ENCODE measurements around the gene MIOX. TPM values are rescaled to one million over a fixed set of nuclear protein-coding genes. Genes with fewer than 3 reads are reported as not detected.

Gene MIOX
- total RNA-seq, 1 donor from 2014 or later: not detected

DNA sequence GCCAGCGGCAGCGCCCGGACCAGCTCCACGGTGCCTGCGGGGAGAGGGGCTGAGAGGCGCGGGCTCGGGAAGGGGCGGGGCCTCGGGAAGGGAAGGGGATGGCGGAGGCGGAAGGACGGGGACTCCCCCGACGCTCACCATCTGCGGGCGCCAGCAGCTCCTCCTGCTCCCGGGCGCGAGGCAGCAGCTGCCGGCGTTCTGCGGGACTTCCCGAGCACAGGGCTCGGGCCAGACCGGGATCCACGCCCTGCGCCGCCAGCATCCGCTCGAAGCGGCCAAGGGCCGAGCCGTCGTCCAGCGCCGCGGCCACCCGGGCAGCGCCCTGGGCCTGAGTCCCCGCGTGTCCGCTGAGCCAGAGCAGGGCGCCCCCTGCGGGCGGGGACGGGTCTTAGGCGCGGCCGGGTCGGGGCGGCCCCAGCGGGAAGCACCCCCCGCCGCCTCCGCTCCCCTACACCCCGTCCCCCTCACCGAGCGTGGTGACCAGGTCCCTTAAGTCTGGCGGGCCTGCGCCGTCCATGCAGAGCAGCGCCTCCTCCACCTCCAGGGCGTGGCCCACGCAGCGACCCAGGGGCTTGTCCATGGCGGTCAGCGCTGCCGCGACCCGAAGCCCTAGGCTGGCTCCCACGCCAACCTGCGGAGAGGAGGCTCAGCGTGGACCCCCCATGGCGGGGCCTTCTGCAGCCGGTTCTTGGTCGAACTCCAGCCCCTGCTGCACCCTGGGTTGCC lies 39.6 kb downstream of the MIOX start:
- Mint-ChIP-seq H3K4me1 (ENCODE audit: unreplicated experiment) (peaks cover 6% of the 10 kb centered on the region), H3K27ac (ENCODE audit: unreplicated experiment) (no peak overlapping the region), H3K9me3 (ENCODE audit: unreplicated experiment) (no peaks in the 10 kb centered on the region), H3K36me3 (ENCODE audit: low read depth, unreplicated experiment) (peaks cover 5% of the 10 kb centered on the region), H3K27me3 (ENCODE audit: unreplicated experiment) (peaks cover 35% of the 10 kb centered on the region), H3K4me3 (ENCODE audit: unreplicated experiment) (peak overlapping the region; percentile 83)
- DNase-seq (ENCODE audit: low spot score): peak; percentile 68
- TF ChIP-seq, protein P1, sequence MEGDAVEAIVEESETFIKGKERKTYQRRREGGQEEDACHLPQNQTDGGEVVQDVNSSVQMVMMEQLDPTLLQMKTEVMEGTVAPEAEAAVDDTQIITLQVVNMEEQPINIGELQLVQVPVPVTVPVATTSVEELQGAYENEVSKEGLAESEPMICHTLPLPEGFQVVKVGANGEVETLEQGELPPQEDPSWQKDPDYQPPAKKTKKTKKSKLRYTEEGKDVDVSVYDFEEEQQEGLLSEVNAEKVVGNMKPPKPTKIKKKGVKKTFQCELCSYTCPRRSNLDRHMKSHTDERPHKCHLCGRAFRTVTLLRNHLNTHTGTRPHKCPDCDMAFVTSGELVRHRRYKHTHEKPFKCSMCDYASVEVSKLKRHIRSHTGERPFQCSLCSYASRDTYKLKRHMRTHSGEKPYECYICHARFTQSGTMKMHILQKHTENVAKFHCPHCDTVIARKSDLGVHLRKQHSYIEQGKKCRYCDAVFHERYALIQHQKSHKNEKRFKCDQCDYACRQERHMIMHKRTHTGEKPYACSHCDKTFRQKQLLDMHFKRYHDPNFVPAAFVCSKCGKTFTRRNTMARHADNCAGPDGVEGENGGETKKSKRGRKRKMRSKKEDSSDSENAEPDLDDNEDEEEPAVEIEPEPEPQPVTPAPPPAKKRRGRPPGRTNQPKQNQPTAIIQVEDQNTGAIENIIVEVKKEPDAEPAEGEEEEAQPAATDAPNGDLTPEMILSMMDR (IDR thresholded peaks at IDR 0.05; ENCODE audit: unreplicated experiment): peak; percentile 56

DNA sequence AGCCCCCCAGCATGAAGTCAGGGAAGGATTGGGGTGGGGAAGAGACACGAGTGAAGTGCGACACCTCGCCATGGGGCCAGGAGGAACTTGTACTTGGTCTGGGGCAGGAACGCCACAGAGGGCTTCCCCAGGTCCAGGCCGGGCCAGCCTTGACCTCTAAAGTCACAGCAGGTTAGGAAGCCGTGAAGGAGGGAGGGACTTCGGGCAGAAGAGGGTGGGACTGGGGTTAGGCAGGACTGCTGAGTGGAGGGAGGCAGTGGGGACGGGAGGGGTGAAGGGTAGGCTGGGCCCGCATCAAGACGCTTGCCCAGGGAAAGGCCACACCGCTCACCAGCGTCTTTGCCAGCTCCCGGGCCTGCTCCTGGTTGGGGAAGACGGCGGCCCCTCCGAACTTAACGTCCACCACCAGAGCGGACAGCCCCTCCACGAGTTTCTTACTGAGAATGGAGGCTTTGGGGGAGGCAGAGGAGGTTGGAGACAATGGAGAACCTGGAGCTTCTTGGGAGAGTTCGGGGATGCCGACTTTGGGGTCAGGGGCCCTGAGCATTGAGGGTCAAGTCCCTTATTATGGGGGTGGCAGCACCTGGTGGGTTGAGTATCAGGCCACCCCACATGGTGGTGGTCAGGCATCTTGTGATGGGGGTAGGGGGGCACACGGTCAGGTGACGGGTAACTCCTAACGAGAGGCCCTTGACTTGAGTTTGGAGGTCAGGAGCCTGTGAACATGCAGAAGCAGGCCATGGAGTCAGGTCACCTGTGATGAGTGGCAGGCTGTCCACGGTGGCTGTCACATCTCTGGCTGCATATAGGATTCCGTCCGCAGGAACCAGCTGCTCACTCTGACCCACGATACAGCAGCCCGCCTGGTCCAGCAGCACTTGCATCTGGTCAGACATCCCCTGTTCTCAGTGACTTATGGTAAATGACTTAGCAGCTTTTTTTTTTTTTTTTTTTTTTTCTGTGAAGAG lies 40.5 kb downstream of the MIOX start:
- peaks cover 35% of the 10 kb centered on the region for H3K27me3 Mint-ChIP-seq (ENCODE audit: unreplicated experiment)
- H3K4me3 Mint-ChIP-seq (ENCODE audit: unreplicated experiment): peak overlapping the region; percentile 83
- no peak for DNase-seq (ENCODE audit: low spot score)
- TF ChIP-seq, protein P1 (IDR thresholded peaks at IDR 0.05; ENCODE audit: unreplicated experiment): no peak
- peaks cover 5% of the 10 kb centered on the region for H3K36me3 Mint-ChIP-seq (ENCODE audit: low read depth, unreplicated experiment)
- H3K9me3 Mint-ChIP-seq (ENCODE audit: unreplicated experiment): no peaks in the 10 kb centered on the region
- peak overlapping the region; percentile 67 for H3K27ac Mint-ChIP-seq (ENCODE audit: unreplicated experiment)
- peaks cover 6% of the 10 kb centered on the region for H3K4me1 Mint-ChIP-seq (ENCODE audit: unreplicated experiment)

DNA sequence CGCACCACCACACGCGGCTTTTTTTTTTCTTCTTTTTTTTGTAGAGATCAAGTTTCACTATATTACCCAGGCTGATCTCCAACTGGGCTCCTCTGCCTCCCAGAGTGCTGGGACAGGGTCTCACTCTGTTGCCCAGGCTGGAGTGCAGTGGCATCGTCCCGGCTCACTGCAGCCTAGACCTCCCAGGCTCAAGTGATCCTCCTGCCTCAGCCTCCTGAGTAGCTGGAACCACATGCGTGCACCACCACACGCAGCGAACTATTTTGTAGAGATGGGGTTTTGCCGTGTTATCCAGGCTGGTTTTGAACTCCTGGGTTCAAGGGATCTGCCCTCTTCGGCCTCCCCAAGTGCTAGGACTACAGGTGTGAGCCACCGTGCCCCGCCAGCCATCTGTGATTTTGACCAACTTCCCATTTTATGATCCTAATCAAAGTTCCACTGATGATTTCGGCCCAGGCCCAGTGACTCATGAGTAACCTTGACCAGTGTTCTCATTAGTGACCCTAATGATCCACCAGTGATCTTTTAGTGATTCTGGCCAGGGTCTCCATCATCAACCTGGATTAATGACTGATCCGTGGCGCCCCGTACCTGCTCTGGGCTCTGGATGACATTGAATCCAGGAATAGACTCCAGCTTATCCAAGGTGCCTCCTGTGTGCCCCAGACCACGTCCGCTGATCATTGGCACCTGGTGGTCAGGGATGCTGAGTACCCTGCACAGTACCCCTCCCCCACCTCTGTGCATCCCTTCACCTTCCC lies 41.4 kb downstream of the MIOX start:
- Mint-ChIP-seq H3K36me3 (ENCODE audit: low read depth, unreplicated experiment) (peaks cover 5% of the 10 kb centered on the region), H3K27me3 (ENCODE audit: unreplicated experiment) (peaks cover 37% of the 10 kb centered on the region), H3K4me1 (ENCODE audit: unreplicated experiment) (peaks cover 12% of the 10 kb centered on the region), H3K4me3 (ENCODE audit: unreplicated experiment) (peak overlapping the region; percentile 83), H3K27ac (ENCODE audit: unreplicated experiment) (no peak overlapping the region), H3K9me3 (ENCODE audit: unreplicated experiment) (no peaks in the 10 kb centered on the region)
- TF ChIP-seq, protein P1 (IDR thresholded peaks at IDR 0.05; ENCODE audit: unreplicated experiment): no peak
- DNase-seq (ENCODE audit: low spot score): no peak

DNA sequence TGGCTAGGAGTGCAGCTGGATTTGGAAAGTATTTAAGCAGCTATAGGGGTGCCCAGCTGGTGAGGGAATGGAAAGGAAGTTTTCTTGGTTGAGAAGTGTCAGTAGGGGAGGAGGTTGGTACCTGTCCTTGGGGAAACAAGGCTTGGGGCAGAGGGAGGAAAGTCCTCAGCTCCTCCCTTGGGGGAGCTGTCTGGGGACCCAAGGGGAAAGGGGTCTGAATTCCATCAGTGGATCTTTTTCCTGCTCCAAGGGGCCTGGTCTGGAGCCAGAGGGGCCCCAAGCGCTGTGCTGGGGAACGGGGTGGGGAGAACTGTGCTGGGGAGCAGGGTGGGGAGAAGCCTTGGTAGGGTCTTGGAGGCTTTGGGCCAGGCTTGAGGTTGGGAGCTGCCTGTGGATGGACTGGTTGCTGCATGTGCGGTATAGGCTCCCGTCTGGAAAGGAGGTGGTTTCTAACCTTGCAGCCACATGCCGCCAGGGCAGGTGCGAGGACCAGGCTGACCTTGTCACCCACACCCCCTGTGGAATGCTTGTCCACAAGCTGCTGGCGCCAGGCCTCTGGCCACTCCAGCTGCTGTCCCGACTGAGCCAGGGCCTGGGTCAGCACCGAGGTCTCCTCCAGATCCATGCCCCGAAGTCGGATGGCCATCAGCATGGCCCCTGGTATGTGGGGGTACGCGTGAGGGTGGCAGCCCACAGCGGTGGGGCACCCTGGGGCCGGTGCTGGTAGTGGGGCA lies 42.2 kb downstream of the MIOX start:
- Mint-ChIP-seq H3K27ac (ENCODE audit: unreplicated experiment) (no peak overlapping the region), H3K9me3 (ENCODE audit: unreplicated experiment) (no peaks in the 10 kb centered on the region)
- no peak for DNase-seq (ENCODE audit: low spot score)

More for the DNA sequence above, 42.2 kb downstream of the MIOX start:
- Mint-ChIP-seq H3K36me3 (ENCODE audit: low read depth, unreplicated experiment) (peaks cover 5% of the 10 kb centered on the region), H3K4me3 (ENCODE audit: unreplicated experiment) (no peak overlapping the region), H3K27me3 (ENCODE audit: unreplicated experiment) (peaks cover 32% of the 10 kb centered on the region), H3K4me1 (ENCODE audit: unreplicated experiment) (peaks cover 14% of the 10 kb centered on the region)
- TF ChIP-seq, protein P1 (IDR thresholded peaks at IDR 0.05; ENCODE audit: unreplicated experiment): no peak

Data from endothelial cell (in vitro differentiated cells).